Retinal pigment epithelial cell (primary cell): ENCODE data around the gene DUSP21.

ENCODE experiments used
- DNase-seq: peaks from one replicate; pipeline ENCODE4 v3.0.0-alpha.2; 2010; ENCODE audit warnings: low read depth
- H3K4me3 ChIP-seq: 2 replicates; pipeline ENCODE4 v1.5.1; 2011; ENCODE audit warnings: mild to moderate bottlenecking, low read length, control low read depth, moderate library complexity
- CTCF ChIP-seq: conservative IDR thresholded peaks from 2 replicates; pipeline ENCODE4 v1.5.1; 2011; ENCODE audit warnings: low read depth, low read length, control low read depth, inconsistent platforms

The DUSP21 gene

GRCh38 chrX:44871931-44872820 is 28.4 kb downstream of the DUSP21 start:
- TF ChIP-seq CTCF = no peak
- peak overlapping the region; percentile 79 for H3K4me3 ChIP-seq
- DNase-seq = no peak

GRCh38 chrX:44872821-44873414 is 29.1 kb downstream of the DUSP21 start, which contains the start of gene KDM6A:
Gene KDM6A (plus strand): TSS chrX:44873188. CDS start chrX:44873552, 364 bp downstream.
- DNase-seq = peak; percentile 95
- H3K4me3 ChIP-seq = peak within 1 kb of the TSS; percentile 92
- TF ChIP-seq CTCF = no peak

- no peak for DNase-seq
- H3K4me3 ChIP-seq = peak overlapping the region; percentile 92
- TF ChIP-seq CTCF = no peak
These were observed 29.8 kb downstream of the DUSP21 start for GRCh38 chrX:44873415-44874276.

GRCh38 chrX:44874420-44875184 is 30.8 kb downstream of the DUSP21 start:
- no peak for TF ChIP-seq CTCF
- H3K4me3 ChIP-seq = peak overlapping the region; percentile 92
- DNase-seq = no peak

GRCh38 chrX:44875185-44875489 is 31.3 kb downstream of the DUSP21 start:
- no peak for DNase-seq

More at GRCh38 chrX:44875185-44875489, 31.3 kb downstream of the DUSP21 start:
- H3K4me3 ChIP-seq = peak overlapping the region; percentile 92
- TF ChIP-seq CTCF = no peak
